ENCODE measurements around the gene PTPRG.
A peak's percentile ranks its signal among the peaks of the same experiment; 100 is the strongest.

Gene PTPRG

DNA sequence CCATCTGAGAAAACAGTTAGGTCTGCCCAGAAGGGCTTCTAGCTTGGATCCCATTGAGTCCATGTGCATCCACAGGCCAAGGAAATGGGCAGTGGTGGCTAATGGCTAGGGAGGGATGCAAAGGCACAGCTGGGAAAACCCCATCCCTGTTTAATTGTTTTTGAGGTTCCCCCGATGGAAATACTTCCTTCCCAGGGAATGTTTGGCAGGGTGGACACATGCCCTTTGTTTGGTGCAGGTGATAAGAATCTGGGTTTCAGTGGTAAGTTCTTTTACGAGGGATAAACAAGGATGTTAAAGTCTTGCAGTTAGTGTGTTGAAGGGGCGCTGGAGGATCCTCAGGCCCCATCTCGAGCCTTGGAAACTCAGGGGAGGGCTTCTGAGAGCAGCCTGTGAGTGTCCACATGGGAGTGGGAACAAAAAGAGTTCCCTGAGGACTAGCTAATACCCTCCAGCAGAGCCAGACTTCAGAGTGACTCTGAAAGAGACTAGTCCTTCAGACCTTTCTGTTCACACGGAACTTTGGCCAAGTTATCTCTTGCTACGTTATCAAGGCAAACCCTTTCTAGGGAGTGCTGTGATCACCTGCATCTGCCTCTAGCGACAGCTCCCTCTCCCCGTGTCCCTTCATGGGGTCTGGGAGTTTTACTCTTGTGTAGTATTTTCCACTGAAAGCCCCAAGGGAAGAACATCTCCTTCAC lies 17.4 kb downstream of the PTPRG start:
- Histone ChIP-seq H3K4me3 (no peak overlapping the region), H3K27ac (peak overlapping the region in 1 of 2 donors; percentile 40)
- DNase-seq (ENCODE audit: low spot score), result no peak
- TF ChIP-seq, protein P1, sequence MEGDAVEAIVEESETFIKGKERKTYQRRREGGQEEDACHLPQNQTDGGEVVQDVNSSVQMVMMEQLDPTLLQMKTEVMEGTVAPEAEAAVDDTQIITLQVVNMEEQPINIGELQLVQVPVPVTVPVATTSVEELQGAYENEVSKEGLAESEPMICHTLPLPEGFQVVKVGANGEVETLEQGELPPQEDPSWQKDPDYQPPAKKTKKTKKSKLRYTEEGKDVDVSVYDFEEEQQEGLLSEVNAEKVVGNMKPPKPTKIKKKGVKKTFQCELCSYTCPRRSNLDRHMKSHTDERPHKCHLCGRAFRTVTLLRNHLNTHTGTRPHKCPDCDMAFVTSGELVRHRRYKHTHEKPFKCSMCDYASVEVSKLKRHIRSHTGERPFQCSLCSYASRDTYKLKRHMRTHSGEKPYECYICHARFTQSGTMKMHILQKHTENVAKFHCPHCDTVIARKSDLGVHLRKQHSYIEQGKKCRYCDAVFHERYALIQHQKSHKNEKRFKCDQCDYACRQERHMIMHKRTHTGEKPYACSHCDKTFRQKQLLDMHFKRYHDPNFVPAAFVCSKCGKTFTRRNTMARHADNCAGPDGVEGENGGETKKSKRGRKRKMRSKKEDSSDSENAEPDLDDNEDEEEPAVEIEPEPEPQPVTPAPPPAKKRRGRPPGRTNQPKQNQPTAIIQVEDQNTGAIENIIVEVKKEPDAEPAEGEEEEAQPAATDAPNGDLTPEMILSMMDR (IDR thresholded peaks at IDR 0.05), result no peak

DNA sequence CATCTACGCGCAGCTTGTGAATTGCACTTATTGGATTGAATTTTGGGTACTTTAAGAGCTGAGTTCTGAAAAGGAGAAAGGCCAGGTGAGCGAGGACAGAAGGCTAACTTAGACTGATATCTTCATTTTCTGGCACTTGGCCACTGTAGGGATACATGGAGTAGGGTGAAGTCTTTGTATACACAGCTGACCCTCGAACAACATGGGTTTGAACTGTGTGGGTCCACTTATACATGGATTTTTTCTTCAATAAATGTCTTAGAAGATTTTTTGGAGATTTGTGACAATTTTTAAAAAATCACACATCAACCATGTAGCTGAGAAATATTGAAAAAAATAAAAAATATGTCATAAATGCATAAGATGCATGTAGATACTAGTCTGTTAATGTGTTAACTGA lies 18.3 kb downstream of the PTPRG start:
- H3K4me3 ChIP-seq, result no peak overlapping the region
- TF ChIP-seq, protein P1 (IDR thresholded peaks at IDR 0.05), result no peak
- no peak for DNase-seq (ENCODE audit: low spot score)
- H3K27ac ChIP-seq, result no peak overlapping the region

GRCh38 chr3:61580982-61581643 lies 19.7 kb downstream of the PTPRG start:
- TF ChIP-seq, protein P1 (IDR thresholded peaks at IDR 0.05), result no peak
- H3K27ac ChIP-seq, result peak overlapping the region in 1 of 2 donors; percentile 37
- no peak for DNase-seq (ENCODE audit: low spot score)
- no peak overlapping the region for H3K4me3 ChIP-seq

DNA sequence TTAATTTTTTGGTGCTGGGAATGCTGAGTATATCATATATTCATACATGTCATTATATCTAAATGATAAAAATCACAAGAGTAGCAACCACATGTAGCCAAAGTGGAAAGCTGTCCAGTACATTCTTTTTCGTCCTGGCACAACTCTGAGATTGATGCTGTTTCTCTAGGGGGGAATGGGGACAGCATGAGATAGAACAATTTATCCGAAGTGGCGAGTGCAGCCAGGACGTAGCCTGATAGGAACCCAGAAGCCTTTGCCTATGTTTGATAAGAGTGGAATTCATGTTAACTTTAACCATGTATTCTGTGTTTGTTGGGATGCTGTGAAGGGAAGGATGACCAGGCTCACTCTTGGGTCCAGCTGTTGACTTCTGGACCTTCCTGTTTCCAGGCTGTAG lies 20.9 kb downstream of the PTPRG start:
- H3K4me3 ChIP-seq, result no peak overlapping the region

GRCh38 chr3:61582846-61583245 lies 21.5 kb downstream of the PTPRG start:
- no peak for DNase-seq (ENCODE audit: low spot score)
- TF ChIP-seq, protein P1 (IDR thresholded peaks at IDR 0.05), result no peak
- no peak overlapping the region for H3K27ac ChIP-seq
- H3K4me3 ChIP-seq, result no peak overlapping the region

More for the DNA sequence above, 20.9 kb downstream of the PTPRG start:
- no peak for DNase-seq (ENCODE audit: low spot score)
- TF ChIP-seq, protein P1 (IDR thresholded peaks at IDR 0.05), result no peak
- no peak overlapping the region for H3K27ac ChIP-seq

DNA sequence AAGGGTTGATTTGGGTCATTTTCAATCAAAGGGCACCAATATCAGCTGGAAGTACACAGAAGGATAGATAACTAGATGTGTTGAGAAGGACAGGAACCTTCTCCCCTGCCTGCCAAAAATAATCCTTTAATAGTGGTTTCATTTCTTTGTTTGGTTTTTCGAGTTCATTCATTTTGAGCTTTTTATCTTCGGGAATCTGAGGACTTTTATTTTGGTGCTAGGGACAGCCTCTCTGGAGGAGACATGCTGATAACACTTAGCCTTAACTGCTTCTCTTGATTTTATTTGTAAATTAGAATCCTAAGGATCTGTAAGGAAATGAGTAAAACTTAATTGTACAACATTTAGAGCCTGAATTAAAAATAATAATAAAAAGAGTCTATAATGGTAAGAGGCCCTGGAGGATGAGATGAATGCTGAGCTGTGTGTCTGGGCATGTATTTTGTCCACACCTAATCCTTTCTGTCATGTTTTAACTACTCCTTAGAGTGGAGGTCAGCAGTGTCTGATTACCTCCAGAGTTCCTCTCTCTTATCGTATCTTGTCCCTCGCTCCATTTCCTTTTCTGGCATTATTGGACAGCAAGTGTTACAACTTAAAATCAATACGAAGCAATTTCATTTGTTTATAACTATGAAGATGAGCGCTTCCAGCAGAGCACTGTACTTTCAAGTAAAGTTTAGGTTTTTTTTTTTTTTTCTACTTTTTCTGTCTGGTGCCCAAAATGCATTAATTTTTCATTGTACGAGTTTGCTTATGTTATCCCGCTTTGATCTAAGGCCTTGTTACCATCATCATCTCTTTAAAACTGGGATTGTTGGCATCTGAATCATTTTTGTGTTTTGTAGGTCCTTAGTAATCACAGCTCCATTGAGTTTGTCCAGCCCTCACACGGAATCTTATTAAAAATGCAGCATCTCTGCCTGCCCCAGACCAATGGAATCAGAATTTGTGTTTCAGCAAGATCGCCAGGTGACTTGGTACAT lies 22.8 kb downstream of the PTPRG start:
- Histone ChIP-seq H3K4me3 (no peak overlapping the region), H3K27ac (no peak overlapping the region)
- TF ChIP-seq, protein P1 (IDR thresholded peaks at IDR 0.05), result no peak
- DNase-seq (ENCODE audit: low spot score), result no peak

All from coronary artery (tissue), 2 donors.